HCT116 (cell line): Measurements from ENCODE around the gene SHC1. TPM values are rescaled to one million over a fixed set of nuclear protein-coding genes. Genes with fewer than 3 reads are reported as not detected.

Experiments used
- ATAC-seq: fragments of 200-7000 bp; cut with Tn5 transposase; 2 replicates; pipeline ENCODE4 v1.9.1; 2020; ENCODE audit warnings: mild to moderate bottlenecking, moderate library complexity
- BruUV-seq: library from RNA; stranded (reverse); fragments of 400-500 nt; replicated peaks from 2 replicates; lab custom pipeline; 2021; lab: Mats Ljungman, UMichigan
- CTCF ChIA-PET: fragments of 300-600 bp; sonication (Branson Sonifier 250); formaldehyde crosslinking; loops from one replicate; lab custom pipeline; 2021; ENCODE audit warnings: antibody characterized with exemption; lab: Charles Lee
- POLR2A ChIA-PET: fragments of 300-600, 350-600 bp; sonication (Branson Sonifier 250); formaldehyde crosslinking; loops from one replicate; lab custom pipeline; 2021; ENCODE audit warnings: antibody characterized with exemption; lab: Charles Lee
- RAD21 ChIA-PET, 2 experiments: fragments of 300-600 bp; sonication (Branson Sonifier 250); formaldehyde crosslinking; loops; one replicate each; lab custom pipeline; 2023; ENCODE audit warnings: low total read pairs in 2 of 2; ENCODE audit not compliant: uncharacterized antibody in 2 of 2, unreplicated experiment in 2 of 2, low non-redundant PET in 1 of 2; lab: Charles Lee
- DNase-seq: peaks from one replicate; pipeline ENCODE4 v3.0.0-alpha.2; 2010; ENCODE audit warnings: low read depth, low spot score
- H2AFZ ChIP-seq: fragments of 200-600 bp; shearing (Covaris generic), sonication (generic); 2 replicates; pipeline ENCODE4 v1.6.1; 2017; ENCODE audit warnings: low read depth, mixed run types, mixed read lengths, antibody characterized with exemption, low read length; ENCODE audit not compliant: poor library complexity, severe bottlenecking
- H3K27ac ChIP-seq: 2 replicates; pipeline ENCODE4 v1.5.1; 2012; ENCODE audit warnings: low read depth, low read length
- H3K27me3 ChIP-seq: fragments of 200-600 bp; sonication (generic); 2 replicates; pipeline ENCODE4 v1.6.1; 2016; ENCODE audit warnings: mixed run types, low read length, mixed read lengths; ENCODE audit not compliant: insufficient read depth
- H3K36me3 ChIP-seq, 2 experiments: fragments of 200-500 bp in 1 of 2; fragments of 200-600 bp in 1 of 2; sonication (Bioruptor generic) in 1 of 2; sonication (generic) in 1 of 2; 2 replicates each; pipeline versions ENCODE4 v1.5.1 to v1.6.1; 2014 to 2016; ENCODE audit warnings: low read length in 2 of 2, inconsistent platforms in 1 of 2, mixed read lengths in 1 of 2, mixed run types in 1 of 2; ENCODE audit not compliant: insufficient read depth in 2 of 2, control insufficient read depth in 1 of 2
- H3K4me1 ChIP-seq, 2 experiments: fragments of 200-600 bp in 1 of 2; sonication (generic) in 1 of 2; 2 replicates each; pipeline versions ENCODE4 v1.5.1 to v1.6.1; 2012 to 2017; ENCODE audit warnings: low read length in 2 of 2, inconsistent platforms in 1 of 2, mild to moderate bottlenecking in 1 of 2, mixed read lengths in 1 of 2, mixed run types in 1 of 2, moderate library complexity in 1 of 2; ENCODE audit not compliant: insufficient read depth in 2 of 2, control insufficient read depth in 1 of 2
- H3K4me2 ChIP-seq: fragments of 200-600 bp; sonication (generic); 2 replicates; pipeline ENCODE4 v1.6.1; 2017; ENCODE audit warnings: mixed run types, low read length, mixed read lengths
- H3K4me3 ChIP-seq, 2 experiments: fragments of 200-600 bp in 1 of 2; sonication (generic) in 1 of 2; replicated peaks in 1 of 2; 2 replicates each; pipeline ENCODE4 v1.5.1; 2011 to 2016; ENCODE audit warnings: low read length in 2 of 2, control low read depth in 1 of 2, low read depth in 1 of 2, mild to moderate bottlenecking in 1 of 2, mixed read lengths in 1 of 2, mixed run types in 1 of 2
- H3K79me2 ChIP-seq: fragments of 200-600 bp; sonication (generic); 2 replicates; pipeline ENCODE4 v1.6.1; 2017; ENCODE audit warnings: mild to moderate bottlenecking, mixed run types, low read length, moderate library complexity, mixed read lengths; ENCODE audit not compliant: insufficient read depth
- H3K9ac ChIP-seq: fragments of 200-600 bp; sonication (generic); 2 replicates; pipeline ENCODE4 v1.6.1; 2016; ENCODE audit warnings: low read length, mixed read lengths
- H3K9me2 ChIP-seq: fragments of 200-600 bp; sonication (generic), shearing (Covaris generic); 2 replicates; pipeline ENCODE4 v1.6.1; 2017; ENCODE audit warnings: mixed run types, mild to moderate bottlenecking, moderate library complexity; ENCODE audit not compliant: insufficient read depth
- H3K9me3 ChIP-seq, 2 experiments: fragments of 200-500 bp in 1 of 2; fragments of 200-600 bp in 1 of 2; sonication (Bioruptor generic) in 1 of 2; sonication (generic) in 1 of 2; 2 replicates each; pipeline ENCODE4 v1.6.1; 2014 to 2017; ENCODE audit warnings: low read length in 2 of 2, mixed read lengths in 2 of 2, inconsistent platforms in 1 of 2, low read depth in 1 of 2, mild to moderate bottlenecking in 1 of 2, mixed run types in 1 of 2, moderate library complexity in 1 of 2; ENCODE audit not compliant: control insufficient read depth in 1 of 2, insufficient read depth in 1 of 2
- H4K20me1 ChIP-seq: fragments of 200-600 bp; sonication (generic), shearing (Covaris generic); 2 replicates; pipeline ENCODE4 v1.6.1; 2017; ENCODE audit warnings: mixed run types, mild to moderate bottlenecking, moderate library complexity; ENCODE audit not compliant: insufficient read depth
- EGR1 ChIP-seq: IDR thresholded peaks from 2 replicates; pipeline ENCODE4 v1.6.1; 2012; ENCODE audit warnings: low read depth
- ELF1 ChIP-seq: IDR thresholded peaks from 2 replicates; pipeline ENCODE4 v1.6.1; 2012; ENCODE audit warnings: low read depth, borderline replicate concordance
- EZH2 ChIP-seq: fragments of 200-600 bp; sonication (generic); IDR thresholded peaks from 2 replicates; pipeline ENCODE4 v1.6.1; 2017; ENCODE audit warnings: antibody characterized with exemption, mixed run types
- FOSL1 ChIP-seq: IDR thresholded peaks from 2 replicates; pipeline ENCODE4 v1.6.1; 2012; ENCODE audit warnings: low read depth
- JUND ChIP-seq: IDR thresholded peaks from 2 replicates; pipeline ENCODE4 v1.6.1; 2012
- POLR2A ChIP-seq: IDR thresholded peaks from 2 replicates; pipeline ENCODE4 v1.7.0; 2011; ENCODE audit warnings: borderline replicate concordance; ENCODE audit not compliant: insufficient read depth, insufficient read length; ENCODE audit errors: extremely low read depth
- POLR2AphosphoS5 ChIP-seq: IDR thresholded peaks from 2 replicates; pipeline ENCODE4 v1.6.1; 2011; ENCODE audit warnings: mild to moderate bottlenecking, low read depth, low read length, moderate library complexity
- RAD21 ChIP-seq: IDR thresholded peaks from 2 replicates; pipeline ENCODE4 v1.6.1; 2012; ENCODE audit warnings: low read depth, mild to moderate bottlenecking
- SIN3A ChIP-seq: IDR thresholded peaks from 2 replicates; pipeline ENCODE4 v1.6.1; 2012; ENCODE audit warnings: low read depth
- SP1 ChIP-seq: IDR thresholded peaks from 2 replicates; pipeline ENCODE4 v1.6.1; 2012; ENCODE audit warnings: low read depth
- YY1 ChIP-seq: IDR thresholded peaks from 2 replicates; pipeline ENCODE4 v1.6.1; 2011; ENCODE audit warnings: low read length, low read depth, moderate library complexity, mild to moderate bottlenecking; ENCODE audit not compliant: insufficient replicate concordance; ENCODE audit errors: extremely low read depth
- ZFX ChIP-seq: fragments of 450-650 bp; IDR thresholded peaks from 2 replicates; pipeline ENCODE4 v1.6.1; 2017
- ZNF274 ChIP-seq: fragments of 200-500 bp; sonication (Bioruptor generic); IDR thresholded peaks from 2 replicates; pipeline ENCODE4 v1.6.1; 2014; ENCODE audit warnings: mild to moderate bottlenecking, low read depth, low read length, inconsistent platforms
- intact Hi-C: fragments of 100-400 bp; cut with micrococcal nuclease; formaldehyde crosslinking; loops from 2 replicates; pipeline ENCODE4 v1.10.0; 2022
- total RNA-seq: library from RNA; stranded (reverse); gene quantifications from one replicate; pipeline ENCODE4 v1.2.1, GENCODE V29; 2021; ENCODE audit not compliant: unreplicated experiment
- TF ChIP-seq, protein P1 (sequence below), 3 experiments: fragments of 200-600 bp in 1 of 3; sonication (generic) in 1 of 3; IDR thresholded peaks in 2 of 3; conservative IDR thresholded peaks in 1 of 3; 2 replicates each; pipeline ENCODE4 v1.5.1; 2012 to 2017; ENCODE audit warnings: low read depth in 2 of 3, low read length in 2 of 3, antibody characterized with exemption in 1 of 3, borderline replicate concordance in 1 of 3, control low read depth in 1 of 3, mild to moderate bottlenecking in 1 of 3, mixed read lengths in 1 of 3, mixed run types in 1 of 3, moderate library complexity in 1 of 3; ENCODE audit not compliant: insufficient read depth in 1 of 3
- TF ChIP-seq, protein P2 (sequence below): IDR thresholded peaks from 2 replicates; pipeline ENCODE4 v1.6.1; 2012
- TF ChIP-seq, protein P3 (sequence below): IDR thresholded peaks from 2 replicates; pipeline ENCODE4 v1.6.1; 2012

The SHC1 gene
- total RNA-seq, 1 experiment from 2014 or later = 148 TPM

DNA sequence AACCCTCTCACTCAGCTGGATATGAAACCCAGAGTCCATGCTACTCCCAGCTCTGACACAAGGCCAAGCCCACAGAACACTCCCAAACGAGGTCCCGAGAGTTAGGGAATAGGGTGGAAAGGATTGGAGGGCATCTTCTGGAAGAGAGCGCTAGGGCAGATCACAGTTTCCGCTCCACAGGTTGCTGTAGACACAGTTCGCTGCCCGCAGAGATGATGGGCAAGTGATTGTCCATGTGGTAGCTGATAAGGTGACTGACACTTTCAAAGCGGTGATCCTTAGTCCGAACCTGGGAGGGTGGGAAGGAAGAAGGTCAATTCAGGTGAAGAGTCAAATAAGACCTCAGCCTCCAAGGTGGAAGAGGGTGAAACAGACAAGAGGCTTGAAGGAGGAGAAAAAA is 6.9 kb downstream of the SHC1 start:
- RAD21 ChIA-PET = no interaction called here
- Histone ChIP-seq H3K9me3 (no peaks in the 10 kb centered on the region), H3K36me3 (peaks cover 27 to 55% of the 10 kb centered on the region in 2 experiments; a peak in 3 of 4 replicates), H3K27ac (no peak overlapping the region; the same call in 1 of the 2 replicates), H3K4me3 (no peak overlapping the region), H3K9me2 (no peaks in the 10 kb centered on the region), H4K20me1 (no peaks in the 10 kb centered on the region), H3K79me2 (peaks cover 46% of the 10 kb centered on the region), H3K4me2 (no peak overlapping the region), H2AFZ (no peak overlapping the region), H3K9ac (no peak overlapping the region), H3K4me1 (peaks cover 13 to 37% of the 10 kb centered on the region in 2 experiments), H3K27me3 (no peaks in the 10 kb centered on the region)
- no TSS peak for BruUV-seq
- intact Hi-C loops = loop anchor here (5.0 kb wide), 1 partner anchor 34 kb away; no protein-coding TSS in a partner anchor
- no peak for DNase-seq
- TF ChIP-seq, protein P1, sequence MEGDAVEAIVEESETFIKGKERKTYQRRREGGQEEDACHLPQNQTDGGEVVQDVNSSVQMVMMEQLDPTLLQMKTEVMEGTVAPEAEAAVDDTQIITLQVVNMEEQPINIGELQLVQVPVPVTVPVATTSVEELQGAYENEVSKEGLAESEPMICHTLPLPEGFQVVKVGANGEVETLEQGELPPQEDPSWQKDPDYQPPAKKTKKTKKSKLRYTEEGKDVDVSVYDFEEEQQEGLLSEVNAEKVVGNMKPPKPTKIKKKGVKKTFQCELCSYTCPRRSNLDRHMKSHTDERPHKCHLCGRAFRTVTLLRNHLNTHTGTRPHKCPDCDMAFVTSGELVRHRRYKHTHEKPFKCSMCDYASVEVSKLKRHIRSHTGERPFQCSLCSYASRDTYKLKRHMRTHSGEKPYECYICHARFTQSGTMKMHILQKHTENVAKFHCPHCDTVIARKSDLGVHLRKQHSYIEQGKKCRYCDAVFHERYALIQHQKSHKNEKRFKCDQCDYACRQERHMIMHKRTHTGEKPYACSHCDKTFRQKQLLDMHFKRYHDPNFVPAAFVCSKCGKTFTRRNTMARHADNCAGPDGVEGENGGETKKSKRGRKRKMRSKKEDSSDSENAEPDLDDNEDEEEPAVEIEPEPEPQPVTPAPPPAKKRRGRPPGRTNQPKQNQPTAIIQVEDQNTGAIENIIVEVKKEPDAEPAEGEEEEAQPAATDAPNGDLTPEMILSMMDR (IDR thresholded peaks at IDR 0.05 in 2 of 3, conservative IDR thresholded peaks at IDR 0.05 in 1 of 3; ENCODE audit: borderline replicate concordance in 1 of 3, insufficient read depth in 1 of 3, low read depth in 2 of 3, low read length in 2 of 3) = no peak
- TF ChIP-seq, protein P2, sequence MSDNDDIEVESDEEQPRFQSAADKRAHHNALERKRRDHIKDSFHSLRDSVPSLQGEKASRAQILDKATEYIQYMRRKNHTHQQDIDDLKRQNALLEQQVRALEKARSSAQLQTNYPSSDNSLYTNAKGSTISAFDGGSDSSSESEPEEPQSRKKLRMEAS = no peak
- no peak for TF ChIP-seq EZH2
- TF ChIP-seq SIN3A = no peak
- no peak for TF ChIP-seq ZFX
- TF ChIP-seq POLR2AphosphoS5 = no peak
- TF ChIP-seq POLR2A = no peak
- no peak for TF ChIP-seq EGR1
- TF ChIP-seq ELF1 = no peak
- TF ChIP-seq YY1 = no peak
- TF ChIP-seq JUND = no peak
- TF ChIP-seq, protein P3, sequence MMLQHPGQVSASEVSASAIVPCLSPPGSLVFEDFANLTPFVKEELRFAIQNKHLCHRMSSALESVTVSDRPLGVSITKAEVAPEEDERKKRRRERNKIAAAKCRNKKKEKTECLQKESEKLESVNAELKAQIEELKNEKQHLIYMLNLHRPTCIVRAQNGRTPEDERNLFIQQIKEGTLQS = no peak
- no peak for TF ChIP-seq RAD21
- TF ChIP-seq SP1 = no peak
- no peak for TF ChIP-seq ZNF274
- TF ChIP-seq FOSL1 = no peak
- POLR2A ChIA-PET = interaction anchor here (1.0 kb wide), 1 partner anchor 9 kb away, joined by 3 read pairs; no protein-coding TSS in a partner anchor
- CTCF ChIA-PET = no interaction called here
- ATAC-seq = no peak
